ENCODE measurements around the gene CCDC88C. TPM values are rescaled to one million over a fixed set of nuclear protein-coding genes. Genes with fewer than 3 reads are reported as not detected.

CCDC88C gene
- total RNA-seq, 1 experiment from 2014 or later = 19.7 TPM

DNA sequence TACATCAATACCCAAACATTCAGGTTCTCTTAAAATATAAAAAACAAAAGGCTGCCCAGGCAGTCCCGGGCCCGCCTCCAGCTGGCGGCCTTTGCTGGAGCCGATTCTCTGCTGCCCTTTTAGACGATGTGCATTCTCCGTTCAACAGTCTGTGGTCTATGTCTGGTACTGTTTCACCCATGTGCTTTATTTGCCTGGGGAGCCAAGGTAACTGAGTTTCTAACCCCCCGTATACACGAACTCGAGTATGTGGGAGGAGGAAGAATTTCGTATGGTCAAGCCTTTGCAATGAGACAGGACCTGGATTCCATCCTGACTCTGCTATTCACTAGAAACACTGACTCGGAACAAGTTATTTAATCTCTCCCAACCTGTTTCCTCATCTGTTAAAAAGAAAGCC lies 119.0 kb downstream of the CCDC88C start:
- H3K36me3 ChIP-seq (ENCODE audit: low read depth, low read length) = peaks cover 12% of the 10 kb centered on the region; the same call in 1 of the 2 replicates
- no peaks in the 10 kb centered on the region for H3K79me2 ChIP-seq (ENCODE audit: low read length)
- ATAC-seq = no peak
- ChIA-PET CTCF (no interaction called here), POLR2A (ENCODE audit: unreplicated experiment) (no interaction called here)
- TF ChIP-seq EZH2phosphoT487 (IDR thresholded peaks at IDR 0.05; ENCODE audit: borderline replicate concordance, low read length) = no peak
- no peak for TF ChIP-seq EZH2 (IDR thresholded peaks at IDR 0.05; ENCODE audit: low read length, unreplicated experiment)
- no peak for TF ChIP-seq CTCF (conservative IDR thresholded peaks at IDR 0.05; ENCODE audit: low read depth, low read length)
- no peak overlapping the region for H3K4me2 ChIP-seq (ENCODE audit: low read length)
- H3K4me1 ChIP-seq (ENCODE audit: insufficient read depth, low read length) = peaks cover 25% of the 10 kb centered on the region
- no peaks in the 10 kb centered on the region for H3K9me2 ChIP-seq (replicated peaks; ENCODE audit: low read length)
- BruUV-seq (replicated peaks) = no TSS peak
- no peak overlapping the region for H3K27ac ChIP-seq (ENCODE audit: low read length)
- H3K4me3 ChIP-seq (ENCODE audit: low read length) = no peak overlapping the region
- no peaks in the 10 kb centered on the region for H4K20me1 ChIP-seq (ENCODE audit: low read length)
- H3K9me3 ChIP-seq (ENCODE audit: low read length) = no peaks in the 10 kb centered on the region
- no peak for DNase-seq
- no peak overlapping the region for H2AFZ ChIP-seq (ENCODE audit: low read length)
- no peaks in the 10 kb centered on the region for H3F3A ChIP-seq (ENCODE audit: low read length, unreplicated experiment)
- H3K9ac ChIP-seq (ENCODE audit: low read length) = no peak overlapping the region
- intact Hi-C loops (cut with micrococcal nuclease) = no loop called here
- no peaks in the 10 kb centered on the region for H3K27me3 ChIP-seq (ENCODE audit: low read length)

- no TSS peak for BruUV-seq (replicated peaks)
- Histone ChIP-seq H4K20me1 (ENCODE audit: low read length) (no peaks in the 10 kb centered on the region), H3K27ac (ENCODE audit: low read length) (no peak overlapping the region), H2AFZ (ENCODE audit: low read length) (no peak overlapping the region), H3K9ac (ENCODE audit: low read length) (no peak overlapping the region), H3K4me1 (ENCODE audit: insufficient read depth, low read length) (peaks cover 25% of the 10 kb centered on the region), H3F3A (ENCODE audit: low read length, unreplicated experiment) (no peaks in the 10 kb centered on the region), H3K4me3 (ENCODE audit: low read length) (no peak overlapping the region), H3K9me3 (ENCODE audit: low read length) (no peaks in the 10 kb centered on the region), H3K79me2 (ENCODE audit: low read length) (no peaks in the 10 kb centered on the region), H3K4me2 (ENCODE audit: low read length) (no peak overlapping the region), H3K36me3 (ENCODE audit: low read depth, low read length) (peaks cover 12% of the 10 kb centered on the region; the same call in 1 of the 2 replicates), H3K9me2 (replicated peaks; ENCODE audit: low read length) (no peaks in the 10 kb centered on the region), H3K27me3 (ENCODE audit: low read length) (no peaks in the 10 kb centered on the region)
- no peak for ATAC-seq
- TF ChIP-seq EZH2 (IDR thresholded peaks at IDR 0.05; ENCODE audit: low read length, unreplicated experiment) = no peak
- TF ChIP-seq CTCF (conservative IDR thresholded peaks at IDR 0.05; ENCODE audit: low read depth, low read length) = no peak
- TF ChIP-seq EZH2phosphoT487 (IDR thresholded peaks at IDR 0.05; ENCODE audit: borderline replicate concordance, low read length) = no peak
- no peak for DNase-seq
- ChIA-PET CTCF (no interaction called here), POLR2A (ENCODE audit: unreplicated experiment) (no interaction called here)
- intact Hi-C loops (cut with micrococcal nuclease) = no loop called here
Measured at GRCh38 chr14:91297081-91297711, 120.4 kb downstream of the CCDC88C start.

Measured in PC-3 (cell line).